Measurements from ENCODE around the gene RNF223. TPM values are rescaled to one million over a fixed set of nuclear protein-coding genes. Genes with fewer than 3 reads are reported as not detected.

RNF223 gene
- total RNA-seq, 4 donors from 2014 or later: not detected

DNA sequence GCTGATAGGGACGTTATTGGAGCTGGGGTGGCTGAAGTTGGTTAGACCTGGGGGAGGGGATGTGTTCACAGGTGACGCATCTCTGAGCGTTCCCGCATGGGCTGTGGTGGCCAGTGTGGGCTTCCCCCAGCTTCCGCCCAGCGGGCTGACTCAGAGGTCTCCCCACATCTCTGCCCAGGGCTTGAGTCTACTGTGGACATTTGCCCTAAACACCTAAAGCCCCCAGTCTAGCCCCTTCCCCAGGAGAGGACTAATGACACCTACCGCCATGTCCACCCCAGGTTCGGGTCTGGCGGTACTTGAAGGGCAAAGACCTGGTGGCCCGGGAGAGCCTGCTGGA lies 52.2 kb downstream of the RNF223 start:
- TF ChIP-seq, protein P1, sequence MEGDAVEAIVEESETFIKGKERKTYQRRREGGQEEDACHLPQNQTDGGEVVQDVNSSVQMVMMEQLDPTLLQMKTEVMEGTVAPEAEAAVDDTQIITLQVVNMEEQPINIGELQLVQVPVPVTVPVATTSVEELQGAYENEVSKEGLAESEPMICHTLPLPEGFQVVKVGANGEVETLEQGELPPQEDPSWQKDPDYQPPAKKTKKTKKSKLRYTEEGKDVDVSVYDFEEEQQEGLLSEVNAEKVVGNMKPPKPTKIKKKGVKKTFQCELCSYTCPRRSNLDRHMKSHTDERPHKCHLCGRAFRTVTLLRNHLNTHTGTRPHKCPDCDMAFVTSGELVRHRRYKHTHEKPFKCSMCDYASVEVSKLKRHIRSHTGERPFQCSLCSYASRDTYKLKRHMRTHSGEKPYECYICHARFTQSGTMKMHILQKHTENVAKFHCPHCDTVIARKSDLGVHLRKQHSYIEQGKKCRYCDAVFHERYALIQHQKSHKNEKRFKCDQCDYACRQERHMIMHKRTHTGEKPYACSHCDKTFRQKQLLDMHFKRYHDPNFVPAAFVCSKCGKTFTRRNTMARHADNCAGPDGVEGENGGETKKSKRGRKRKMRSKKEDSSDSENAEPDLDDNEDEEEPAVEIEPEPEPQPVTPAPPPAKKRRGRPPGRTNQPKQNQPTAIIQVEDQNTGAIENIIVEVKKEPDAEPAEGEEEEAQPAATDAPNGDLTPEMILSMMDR (IDR thresholded peaks at IDR 0.05): no peak
- ATAC-seq (ENCODE audit: low FRiP score): no peak
- DNase-seq (ENCODE audit: low spot score): no peak

DNA sequence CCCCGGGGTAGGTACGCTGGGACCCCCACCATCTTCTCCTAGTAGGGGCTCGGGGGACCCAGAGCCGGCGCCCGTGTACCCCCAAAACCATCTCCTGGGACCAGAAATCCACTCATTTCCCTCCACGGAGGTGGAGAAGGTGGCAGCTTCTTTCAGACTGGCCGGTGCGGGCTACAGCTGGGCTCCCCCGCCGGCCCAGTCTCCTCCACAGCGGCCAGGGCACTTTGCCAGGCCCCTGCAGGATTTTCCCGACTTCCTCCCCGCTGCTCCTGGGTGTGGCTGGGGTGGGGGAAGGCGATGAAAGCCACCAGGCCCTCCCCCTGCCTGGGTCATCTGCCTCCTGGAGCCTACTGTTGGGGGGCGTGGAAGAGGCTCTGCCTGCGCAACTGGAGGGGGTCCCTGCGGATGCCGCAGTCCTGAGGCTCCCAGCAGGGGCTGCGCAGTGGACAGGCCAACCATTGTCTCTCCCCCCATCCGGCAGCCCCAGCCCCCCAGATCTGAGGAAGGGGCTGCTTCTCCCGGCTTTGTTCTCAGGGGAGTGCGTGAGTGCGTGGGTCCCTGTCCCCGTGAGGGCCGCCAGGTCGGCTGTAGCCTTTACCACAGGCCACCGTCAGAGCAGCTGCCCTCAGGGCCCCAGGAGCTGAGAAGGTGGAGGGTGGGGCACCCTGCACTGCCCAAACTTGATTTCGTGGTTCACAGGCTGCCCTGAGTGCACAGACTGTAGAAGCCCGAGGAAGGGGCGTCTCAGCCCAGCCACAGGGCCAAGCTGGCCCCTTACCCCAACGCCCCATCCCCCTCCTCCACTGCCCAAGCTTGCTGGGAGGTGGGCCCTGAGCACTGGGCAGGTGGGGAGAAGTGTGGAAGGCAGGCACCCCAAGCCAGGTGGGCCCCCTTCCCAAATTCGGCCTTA lies 52.8 kb downstream of the RNF223 start:
- ATAC-seq (ENCODE audit: low FRiP score): no peak

More for the DNA sequence above, 52.8 kb downstream of the RNF223 start:
- no peak for DNase-seq (ENCODE audit: low spot score)
- TF ChIP-seq, protein P1 (IDR thresholded peaks at IDR 0.05): no peak

Other genes starting within 250 kb of the RNF223 start
- gene SAMD11, start 150.4 kb downstream of the RNF223 start, total RNA-seq: 1 to 10 TPM in 3 of 4 donors, under 1 TPM in 1; 0.96 to 7.7 (median 1.3) TPM
- gene NOC2L, start 115.0 kb downstream of the RNF223 start, total RNA-seq: 10 to 100 TPM; 29.2 to 63.5 (median 31.3) TPM
- 1 to 10 TPM; 3.4 to 6.8 (median 6.2) TPM for gene KLHL17, start 113.7 kb downstream of the RNF223 start, total RNA-seq
- under 1 TPM in 3 of 4 donors, not detected in 1; 0.19 to 0.48 (median 0.25) TPM for gene PLEKHN1, start 107.8 kb downstream of the RNF223 start, total RNA-seq
- 1 to 10 TPM in 1 of 4 donors, under 1 TPM in 1, not detected in 2; 0.36 to 1.4 TPM for gene PERM1, start 92.2 kb downstream of the RNF223 start, total RNA-seq
- gene HES4, start 74.2 kb downstream of the RNF223 start, total RNA-seq: 10 to 100 TPM; 17.8 to 30.0 (median 22.6) TPM
- 10 to 100 TPM; 27.7 to 84.3 (median 32.6) TPM for gene ISG15, start 60.8 kb downstream of the RNF223 start, total RNA-seq
- gene AGRN, start 54.2 kb downstream of the RNF223 start, total RNA-seq: 10 to 100 TPM; 17.2 to 42.3 (median 22.6) TPM
- gene C1orf159, start 41.8 kb upstream of the RNF223 start, total RNA-seq: 10 to 100 TPM in 2 of 4 donors, 1 to 10 TPM in 2; 5.6 to 12.0 (median 9.5) TPM
- 1 to 10 TPM in 1 of 4 donors, under 1 TPM in 2, not detected in 1; 0.48 to 1.0 (median 0.95) TPM for gene TTLL10, start 99.6 kb upstream of the RNF223 start, total RNA-seq
- gene TNFRSF18, start 132.3 kb upstream of the RNF223 start, total RNA-seq: 1 to 10 TPM in 2 of 4 donors, under 1 TPM in 1, not detected in 1; 0.44 to 2.8 (median 1.7) TPM
- gene TNFRSF4, start 139.8 kb upstream of the RNF223 start, total RNA-seq: 10 to 100 TPM in 1 of 4 donors, 1 to 10 TPM in 3; 2.4 to 10.7 (median 5.9) TPM
- 100 to 1,000 TPM in 2 of 4 donors, 10 to 100 TPM in 2; 78.3 to 122 (median 98.8) TPM for gene SDF4, start 157.7 kb upstream of the RNF223 start, total RNA-seq
- 10 to 100 TPM; 14.6 to 27.1 (median 22.1) TPM for gene B3GALT6, start 157.9 kb upstream of the RNF223 start, total RNA-seq
- gene C1QTNF12, start 172.4 kb upstream of the RNF223 start, total RNA-seq: 1 to 10 TPM in 3 of 4 donors, not detected in 1; 1.0 to 5.2 (median 1.8) TPM
- gene UBE2J2, start 199.5 kb upstream of the RNF223 start, total RNA-seq: 10 to 100 TPM; 30.4 to 50.3 (median 42.9) TPM
- 1 to 10 TPM in 3 of 4 donors, under 1 TPM in 1; 0.96 to 4.9 (median 2.7) TPM for gene SCNN1D, start 206.1 kb upstream of the RNF223 start, total RNA-seq
- gene ACAP3, start 233.6 kb upstream of the RNF223 start, total RNA-seq: 10 to 100 TPM; 19.2 to 41.8 (median 38.1) TPM
- 10 to 100 TPM; 15.7 to 26.0 (median 17.5) TPM for gene PUSL1, start 234.3 kb upstream of the RNF223 start, total RNA-seq